ENCODE measurements around the gene TGFBR3.

DNA sequence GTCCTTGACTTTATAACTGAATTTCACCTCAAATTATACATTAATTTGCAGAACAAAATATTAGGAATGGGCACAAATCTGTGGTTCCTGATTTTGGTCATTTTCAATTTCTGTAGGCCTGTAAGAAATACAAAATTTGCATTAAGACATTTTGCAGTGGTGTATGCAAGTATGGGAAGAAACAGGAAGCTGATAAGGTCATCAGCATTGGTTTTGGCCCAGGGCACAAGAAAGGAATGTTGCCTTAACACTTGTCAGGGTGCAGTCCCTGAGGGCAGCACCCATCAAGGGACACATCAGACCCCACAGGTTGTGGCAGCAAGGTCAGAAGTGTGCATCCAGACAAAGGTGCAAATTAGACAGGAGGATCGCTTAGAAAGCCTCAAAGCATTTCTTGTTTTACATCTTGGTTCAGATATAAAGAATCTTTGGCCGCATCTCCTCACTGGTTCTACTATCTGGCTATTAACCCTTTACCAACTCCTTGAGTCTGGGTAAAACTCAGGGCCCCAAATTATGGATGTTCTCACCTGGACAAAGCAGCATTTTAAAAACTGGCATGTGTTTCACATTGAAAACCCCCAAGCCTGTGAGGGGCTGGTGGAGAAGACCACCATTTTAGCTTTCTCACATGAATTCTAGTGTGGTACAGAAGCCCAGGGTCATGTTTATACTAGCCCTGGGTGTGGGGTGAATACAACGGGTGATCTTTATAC lies 202.9 kb downstream of the TGFBR3 start:
- TF ChIP-seq, protein P1, sequence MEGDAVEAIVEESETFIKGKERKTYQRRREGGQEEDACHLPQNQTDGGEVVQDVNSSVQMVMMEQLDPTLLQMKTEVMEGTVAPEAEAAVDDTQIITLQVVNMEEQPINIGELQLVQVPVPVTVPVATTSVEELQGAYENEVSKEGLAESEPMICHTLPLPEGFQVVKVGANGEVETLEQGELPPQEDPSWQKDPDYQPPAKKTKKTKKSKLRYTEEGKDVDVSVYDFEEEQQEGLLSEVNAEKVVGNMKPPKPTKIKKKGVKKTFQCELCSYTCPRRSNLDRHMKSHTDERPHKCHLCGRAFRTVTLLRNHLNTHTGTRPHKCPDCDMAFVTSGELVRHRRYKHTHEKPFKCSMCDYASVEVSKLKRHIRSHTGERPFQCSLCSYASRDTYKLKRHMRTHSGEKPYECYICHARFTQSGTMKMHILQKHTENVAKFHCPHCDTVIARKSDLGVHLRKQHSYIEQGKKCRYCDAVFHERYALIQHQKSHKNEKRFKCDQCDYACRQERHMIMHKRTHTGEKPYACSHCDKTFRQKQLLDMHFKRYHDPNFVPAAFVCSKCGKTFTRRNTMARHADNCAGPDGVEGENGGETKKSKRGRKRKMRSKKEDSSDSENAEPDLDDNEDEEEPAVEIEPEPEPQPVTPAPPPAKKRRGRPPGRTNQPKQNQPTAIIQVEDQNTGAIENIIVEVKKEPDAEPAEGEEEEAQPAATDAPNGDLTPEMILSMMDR (IDR thresholded peaks at IDR 0.05; ENCODE audit: insufficient read depth, low read length, poor library complexity, severe bottlenecking), result no peak
- no peak for TF ChIP-seq EZH2phosphoT487 (conservative IDR thresholded peaks at IDR 0.05; ENCODE audit: low read length)
